Body of pancreas (tissue), 4 donors: ENCODE data around the gene R3HDM2.

Experiments
- CTCF ChIP-seq, 7 experiments: fragments of 450-650 bp in 4 of 7; fragments of 200-600 bp in 3 of 7; sonication (generic) in 3 of 7; IDR thresholded peaks; one replicate each; pipeline ENCODE4 v1.5.1; 2016 to 2019; ENCODE audit warnings: antibody characterized with exemption in 7 of 7
- POLR2A ChIP-seq, 3 donors: fragments of 450-650 bp; IDR thresholded peaks; one replicate each; pipeline ENCODE4 v1.6.1; 2016; ENCODE audit warnings: antibody characterized with exemption in 3 of 3, mild to moderate bottlenecking in 2 of 3

DNA sequence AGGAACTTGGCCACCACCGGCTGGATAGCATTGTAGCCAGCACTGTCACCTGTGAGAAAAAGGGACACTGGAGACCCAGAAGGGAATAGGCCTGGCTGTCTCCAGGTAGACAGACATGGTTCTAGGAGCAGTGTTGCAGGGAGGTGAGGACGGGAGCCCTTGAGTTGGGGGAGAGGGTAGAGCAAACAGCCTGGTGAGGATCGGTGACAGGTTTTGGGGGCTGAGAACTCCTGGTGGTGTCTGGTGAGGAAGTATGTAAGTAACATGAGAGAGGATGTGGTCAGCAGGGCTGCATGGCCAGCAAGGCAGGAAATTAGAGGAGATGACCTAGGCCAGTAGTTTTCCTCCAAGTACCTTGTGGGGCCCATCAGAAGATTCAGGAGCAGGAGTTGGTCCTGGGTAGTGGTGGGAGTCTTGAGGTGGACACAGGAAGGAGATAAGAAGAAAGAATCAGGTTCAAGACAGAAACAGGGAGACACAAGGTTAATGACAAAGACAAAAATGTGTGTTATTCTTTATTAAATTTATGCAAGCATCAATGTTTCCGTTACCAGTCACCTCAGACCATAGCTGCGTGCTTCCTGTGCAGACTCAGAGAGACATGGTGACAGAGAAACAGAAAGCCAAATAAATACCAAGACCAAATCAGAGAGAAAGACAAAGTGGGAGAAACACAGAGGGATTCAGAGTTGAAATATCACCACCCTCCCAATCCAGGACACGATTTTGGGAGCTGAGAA lies 48.7 kb upstream of the R3HDM2 start, which contains the start of gene ARHGAP9:
- TF ChIP-seq CTCF (IDR thresholded peaks at IDR 0.05), result no peak
- peak in 1 of 3 donors; percentile 9 for TF ChIP-seq POLR2A (IDR thresholded peaks at IDR 0.05)
